ENCODE results near the gene PAIP2B.

PAIP2B gene

DNA sequence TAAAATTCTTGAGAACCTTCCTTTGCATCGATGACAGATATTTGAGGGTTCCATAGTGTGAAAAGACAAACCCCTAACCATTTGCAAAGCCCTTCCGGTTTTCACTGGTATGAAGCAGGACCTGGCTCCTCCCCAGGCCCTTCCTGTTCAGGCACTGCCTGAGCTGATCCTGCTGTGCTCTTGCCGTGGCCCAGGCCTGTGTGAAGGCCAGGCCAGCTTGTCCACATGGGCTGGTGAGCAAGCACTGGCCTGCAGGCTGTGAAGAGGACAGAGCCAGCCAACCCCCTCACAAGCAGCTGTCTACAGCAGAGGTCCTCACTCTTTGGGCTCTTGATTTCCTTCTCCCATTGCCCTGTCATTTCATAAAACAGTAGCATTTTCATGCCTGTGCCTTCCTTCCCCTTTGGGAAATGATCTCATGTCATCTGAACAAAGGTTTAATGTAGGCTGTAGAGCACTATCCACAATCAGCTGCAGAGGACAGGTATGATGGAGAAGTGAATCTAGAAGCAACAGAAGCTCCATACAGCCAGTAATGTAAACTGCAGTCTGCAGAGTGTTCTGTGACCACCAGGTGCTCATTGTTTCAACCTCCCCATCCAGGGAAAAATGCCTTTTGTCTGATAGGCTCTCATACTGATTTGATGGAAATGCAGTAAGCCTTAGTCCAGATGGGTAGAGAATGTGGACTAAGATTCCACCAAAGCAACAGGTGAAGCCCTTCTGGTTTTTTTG, 76.7 kb downstream of the PAIP2B start:
- no peak for DNase-seq

DNA sequence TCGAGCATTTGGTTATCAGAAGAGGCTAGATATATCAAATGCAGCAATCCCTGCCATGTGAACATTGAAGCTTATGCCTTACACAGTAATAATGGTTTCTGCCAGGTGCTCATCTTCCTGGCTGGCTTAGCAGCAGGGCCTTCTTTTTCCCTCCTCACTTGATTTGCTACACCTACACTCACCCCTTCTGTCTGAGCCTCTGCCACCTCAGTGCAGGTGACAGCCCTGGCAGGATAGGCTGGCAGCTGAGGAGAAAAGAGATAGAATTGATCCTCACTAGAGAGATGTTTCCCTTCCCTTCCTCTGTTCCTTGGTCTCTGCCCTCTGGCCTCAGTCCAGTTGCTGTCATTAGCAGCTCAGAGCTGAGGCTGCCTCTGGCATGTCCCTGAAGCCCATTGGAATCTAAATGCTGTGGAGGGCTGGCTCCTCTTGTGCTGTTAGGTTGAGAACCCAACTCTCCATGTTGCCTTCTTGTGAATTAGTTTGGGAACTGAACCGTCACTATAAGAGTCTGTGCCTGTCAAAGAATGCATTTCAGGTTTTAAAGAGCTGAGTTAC, 78.3 kb downstream of the PAIP2B start:
- DNase-seq: no peak

DNA sequence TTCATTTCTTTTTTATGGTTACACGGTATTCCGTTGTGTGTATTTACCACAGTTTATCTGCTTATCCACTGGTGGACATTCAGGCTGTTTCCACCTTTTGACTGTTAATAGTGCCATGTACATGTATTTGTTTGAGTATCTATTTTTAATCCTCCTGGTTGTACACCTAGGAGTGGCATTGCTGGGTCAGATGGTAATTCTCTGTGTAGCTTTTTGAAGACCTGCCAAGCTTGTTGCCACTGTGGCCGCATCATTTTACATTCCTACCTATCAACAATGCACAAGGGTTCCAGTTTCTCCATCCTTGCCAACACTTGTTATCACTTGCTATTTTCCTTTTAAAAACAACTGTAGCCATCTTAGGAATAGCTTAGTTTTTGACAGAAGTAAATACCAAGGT, 83.1 kb downstream of the PAIP2B start:
- DNase-seq: no peak

DNA sequence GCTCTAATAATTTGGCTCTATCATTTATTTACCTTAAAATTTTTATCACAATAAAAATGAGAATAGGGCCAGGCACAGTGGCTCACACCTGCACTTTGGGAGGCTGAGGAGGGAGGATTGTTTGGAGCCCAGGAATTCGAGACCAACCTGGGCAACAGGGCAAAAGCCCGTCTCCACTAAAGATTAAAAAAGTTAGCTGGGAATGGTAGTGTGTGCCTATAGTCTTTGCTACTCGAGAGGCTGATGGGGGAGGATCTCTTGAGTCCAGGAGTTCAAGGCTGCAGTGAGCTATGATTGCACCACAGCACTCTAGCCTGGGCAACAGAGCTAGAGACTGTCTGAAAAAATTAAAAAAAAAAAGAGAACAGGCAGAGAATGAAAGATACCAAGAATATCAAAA, 90.7 kb downstream of the PAIP2B start:
- DNase-seq: no peak

DNA sequence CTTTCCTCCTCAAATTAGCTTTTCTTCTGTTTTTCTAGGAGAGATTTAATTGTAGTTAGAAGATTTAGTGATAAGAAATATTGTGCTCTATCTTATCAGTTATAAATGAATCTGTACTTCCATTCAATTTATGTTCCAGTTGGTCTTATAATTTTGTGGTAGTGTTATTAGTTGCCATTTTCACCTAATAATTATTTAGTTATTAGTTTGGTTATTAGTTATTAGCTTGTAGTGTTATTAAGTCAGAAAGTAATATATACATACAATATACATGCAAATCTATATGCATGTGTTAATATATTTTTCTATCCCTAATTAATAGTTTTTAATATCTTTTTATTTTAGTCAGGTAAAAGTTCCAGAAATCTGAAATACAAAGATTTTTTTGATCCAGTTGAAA, 93.3 kb downstream of the PAIP2B start:
- no peak for DNase-seq

Measured in CD4-positive, alpha-beta T cell treated with Interleukin-6 for 4 hours (primary cell).